Endodermal cell (in vitro differentiated cells): Measurements from ENCODE around the gene NECTIN3. TPM values are rescaled to one million over a fixed set of nuclear protein-coding genes. Genes with fewer than 3 reads are reported as not detected.

Source experiments
- DNase-seq: peaks from one replicate; pipeline ENCODE4 v3.0.0-alpha.2; 2017
- H3K27ac ChIP-seq: 2 replicates; pipeline ENCODE4 v1.5.1; 2013; ENCODE audit warnings: mild to moderate bottlenecking, low read depth, low read length, moderate library complexity
- H3K27me3 ChIP-seq: 2 replicates; pipeline ENCODE4 v1.6.1; 2013; ENCODE audit warnings: mild to moderate bottlenecking, low read length, moderate library complexity; ENCODE audit not compliant: insufficient read depth, control insufficient read depth, poor library complexity, severe bottlenecking
- H3K36me3 ChIP-seq: 2 replicates; pipeline ENCODE4 v1.7.0; 2013; ENCODE audit warnings: mild to moderate bottlenecking, low read length, moderate library complexity; ENCODE audit not compliant: control insufficient read depth, insufficient read depth
- H3K4me1 ChIP-seq: one replicate; pipeline ENCODE4 v1.7.0; 2013; ENCODE audit warnings: low read length; ENCODE audit not compliant: control insufficient read depth, insufficient read depth
- H3K4me3 ChIP-seq: 2 replicates; pipeline ENCODE4 v1.5.1; 2013; ENCODE audit warnings: mild to moderate bottlenecking, low read length, moderate library complexity
- H3K9ac ChIP-seq: 2 replicates; pipeline ENCODE4 v1.6.1; 2013; ENCODE audit warnings: mild to moderate bottlenecking, low read length, moderate library complexity; ENCODE audit not compliant: poor library complexity, severe bottlenecking; ENCODE audit errors: extremely low read depth
- H3K9me3 ChIP-seq: 2 replicates; pipeline ENCODE4 v1.6.1; 2013; ENCODE audit warnings: mild to moderate bottlenecking, low read length, moderate library complexity; ENCODE audit not compliant: control insufficient read depth
- H3K27ac Mint-ChIP-seq: 2 replicates; pipeline ENCODE4 v1.8.0; 2020; ENCODE audit warnings: mixed read lengths
- H3K27me3 Mint-ChIP-seq: 2 replicates; pipeline ENCODE4 v1.8.0; 2021; ENCODE audit warnings: mild to moderate bottlenecking, mixed read lengths; ENCODE audit not compliant: insufficient read depth
- H3K36me3 Mint-ChIP-seq: 2 replicates; pipeline ENCODE4 v1.8.0; 2020; ENCODE audit warnings: low read depth, mixed read lengths
- H3K4me1 Mint-ChIP-seq: 2 replicates; pipeline ENCODE4 v1.8.0; 2020; ENCODE audit warnings: mixed read lengths
- H3K4me3 Mint-ChIP-seq: 2 replicates; pipeline ENCODE4 v1.8.0; 2020; ENCODE audit warnings: mild to moderate bottlenecking, moderate library complexity, mixed read lengths
- H3K9me3 Mint-ChIP-seq: 2 replicates; pipeline ENCODE4 v1.8.0; 2020; ENCODE audit warnings: mild to moderate bottlenecking, mixed read lengths
- WGBS, 2 experiments: methylation state at CpG; one replicate each; pipeline versions ENCODE4 v1.1.5 to v1.1.7; 2013; ENCODE audit warnings: missing lambda C conversion rate in 2 of 2, mixed read lengths in 1 of 2; ENCODE audit not compliant: insufficient coverage in 1 of 2, insufficient read length in 1 of 2; 5-methylcytosine and 5-hydroxymethylcytosine counted together
- total RNA-seq, 2 donors: library from RNA; stranded (reverse); fragmentation: NEBNext Ultra II Directional in 1 of 2; extraction: Animal tissue kit (Norgen Biotek cat#: 25700) in 1 of 2; gene quantifications; 2 replicates in 1 of 2; 3 replicates in 1 of 2; pipeline ENCODE4 v1.2.1, GENCODE V29; 2021
- TF ChIP-seq, protein P1 (sequence below): fragments of 200-600 bp; sonication (generic); conservative IDR thresholded peaks from 2 replicates; pipeline ENCODE4 v1.5.0; 2021; ENCODE audit warnings: antibody characterized with exemption, mild to moderate bottlenecking

The NECTIN3 gene
- total RNA-seq, 2 donors from 2014 or later: 16.4 to 18.9 TPM

- Histone ChIP-seq H3K9me3 (no peaks in the 10 kb centered on the region), H3K4me1 (no peaks in the 10 kb centered on the region), H3K36me3 (no peaks in the 10 kb centered on the region), H3K9ac (no peak overlapping the region), H3K4me3 (no peak overlapping the region), H3K27ac (peak overlapping the region; percentile 21), H3K27me3 (no peaks in the 10 kb centered on the region)
- Mint-ChIP-seq H3K4me1 (peaks cover 5% of the 10 kb centered on the region), H3K9me3 (peaks cover 6% of the 10 kb centered on the region), H3K27me3 (peaks cover 3% of the 10 kb centered on the region), H3K4me3 (no peak overlapping the region), H3K27ac (no peak overlapping the region), H3K36me3 (no peaks in the 10 kb centered on the region)
- TF ChIP-seq, protein P1, sequence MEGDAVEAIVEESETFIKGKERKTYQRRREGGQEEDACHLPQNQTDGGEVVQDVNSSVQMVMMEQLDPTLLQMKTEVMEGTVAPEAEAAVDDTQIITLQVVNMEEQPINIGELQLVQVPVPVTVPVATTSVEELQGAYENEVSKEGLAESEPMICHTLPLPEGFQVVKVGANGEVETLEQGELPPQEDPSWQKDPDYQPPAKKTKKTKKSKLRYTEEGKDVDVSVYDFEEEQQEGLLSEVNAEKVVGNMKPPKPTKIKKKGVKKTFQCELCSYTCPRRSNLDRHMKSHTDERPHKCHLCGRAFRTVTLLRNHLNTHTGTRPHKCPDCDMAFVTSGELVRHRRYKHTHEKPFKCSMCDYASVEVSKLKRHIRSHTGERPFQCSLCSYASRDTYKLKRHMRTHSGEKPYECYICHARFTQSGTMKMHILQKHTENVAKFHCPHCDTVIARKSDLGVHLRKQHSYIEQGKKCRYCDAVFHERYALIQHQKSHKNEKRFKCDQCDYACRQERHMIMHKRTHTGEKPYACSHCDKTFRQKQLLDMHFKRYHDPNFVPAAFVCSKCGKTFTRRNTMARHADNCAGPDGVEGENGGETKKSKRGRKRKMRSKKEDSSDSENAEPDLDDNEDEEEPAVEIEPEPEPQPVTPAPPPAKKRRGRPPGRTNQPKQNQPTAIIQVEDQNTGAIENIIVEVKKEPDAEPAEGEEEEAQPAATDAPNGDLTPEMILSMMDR: no peak
- no peak for DNase-seq
These were observed 24.6 kb upstream of the NECTIN3 start for GRCh38 chr3:111047042-111047441.

- no peaks in the 10 kb centered on the region for H3K9me3 ChIP-seq
- H3K9ac ChIP-seq: no peak overlapping the region
- no peaks in the 10 kb centered on the region for H3K36me3 ChIP-seq
- Mint-ChIP-seq H3K9me3 (no peaks in the 10 kb centered on the region), H3K36me3 (no peaks in the 10 kb centered on the region), H3K27ac (no peak overlapping the region), H3K4me3 (no peak overlapping the region), H3K4me1 (peaks cover 5% of the 10 kb centered on the region), H3K27me3 (peaks cover 5% of the 10 kb centered on the region)
- H3K27ac ChIP-seq: peak overlapping the region; percentile 50
- H3K4me1 ChIP-seq: no peaks in the 10 kb centered on the region
- WGBS, 2 experiments: 77 to 100% methylated on average over 1 of the region's 1 CpG
- no peaks in the 10 kb centered on the region for H3K27me3 ChIP-seq
- DNase-seq: no peak
- H3K4me3 ChIP-seq: no peak overlapping the region
- TF ChIP-seq, protein P1: no peak
These were observed 23.7 kb upstream of the NECTIN3 start for GRCh38 chr3:111047812-111048435.

- DNase-seq: no peak
- Histone ChIP-seq H3K4me3 (no peak overlapping the region), H3K9me3 (no peaks in the 10 kb centered on the region), H3K4me1 (no peaks in the 10 kb centered on the region), H3K27me3 (peaks cover 23% of the 10 kb centered on the region), H3K36me3 (no peaks in the 10 kb centered on the region), H3K9ac (no peak overlapping the region), H3K27ac (no peak overlapping the region)
- TF ChIP-seq, protein P1: no peak
- Mint-ChIP-seq H3K27me3 (peaks cover 31% of the 10 kb centered on the region), H3K4me1 (peaks cover 5% of the 10 kb centered on the region), H3K4me3 (no peak overlapping the region), H3K27ac (no peak overlapping the region), H3K36me3 (no peaks in the 10 kb centered on the region), H3K9me3 (peaks cover 1% of the 10 kb centered on the region)
These were observed 20.3 kb upstream of the NECTIN3 start for GRCh38 chr3:111051354-111051753.
